Sigmoid colon (tissue), 4 donors: ENCODE data around the gene BBC3.

Source experiments
- POLR2A ChIP-seq, 2 donors: fragments of 450-650 bp; IDR thresholded peaks; one replicate each; pipeline ENCODE4 v1.6.1; 2016; ENCODE audit warnings: antibody characterized with exemption in 2 of 2, mild to moderate bottlenecking in 2 of 2, moderate library complexity in 2 of 2
- POLR2AphosphoS5 ChIP-seq, 4 donors: sonication (generic); formaldehyde crosslinking; IDR thresholded peaks; one replicate each; pipeline ENCODE4 v1.6.1; 2017; ENCODE audit warnings: antibody characterized with exemption in 4 of 4
- TF ChIP-seq, protein P1 (sequence below), 4 experiments: fragments of 450-650 bp in 3 of 4; fragments of 200-600 bp in 1 of 4; IDR thresholded peaks; one replicate each; pipeline ENCODE4 v1.5.1; 2016 to 2019; ENCODE audit warnings: antibody characterized with exemption in 4 of 4, mild to moderate bottlenecking in 3 of 4, moderate library complexity in 2 of 4

DNA sequence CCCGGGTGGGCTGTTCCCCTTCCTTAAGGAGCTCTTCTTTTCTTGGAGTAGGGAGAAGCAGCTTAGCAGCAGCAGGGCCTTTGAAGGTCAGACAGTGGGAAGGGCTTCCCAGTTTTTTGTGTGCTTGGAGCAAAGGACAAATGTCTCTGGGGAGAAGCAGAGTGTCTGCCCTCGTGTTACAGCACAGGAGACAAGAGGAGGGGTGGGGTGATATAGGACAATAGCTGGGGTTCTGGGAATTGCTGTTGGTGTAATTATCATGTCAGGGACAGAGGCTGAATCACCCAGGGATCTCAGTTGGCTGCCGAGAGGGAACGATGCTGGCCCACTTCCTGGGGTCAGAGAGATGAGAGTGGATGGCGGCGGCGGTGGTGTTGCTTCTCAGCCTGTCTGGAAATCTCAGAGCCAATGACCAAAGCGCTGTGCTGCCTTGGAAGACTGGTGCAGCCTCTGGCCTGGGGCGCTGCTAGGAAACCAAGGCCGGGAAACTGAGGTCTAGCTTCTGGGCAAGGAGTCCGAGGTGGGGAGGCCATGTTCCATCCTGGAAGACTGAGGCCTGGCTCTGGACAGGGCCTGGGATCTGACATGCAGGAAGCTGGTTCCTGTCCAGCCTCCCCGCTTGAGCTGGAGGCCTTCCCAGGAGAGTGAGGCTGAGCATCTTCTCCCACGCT lies 44.9 kb upstream of the BBC3 start:
- TF ChIP-seq POLR2AphosphoS5 (IDR thresholded peaks at IDR 0.05) (peak in 3 of 4 donors; percentile 19 to 48 (median 46)), POLR2A (IDR thresholded peaks at IDR 0.05) (no peak)
- TF ChIP-seq, protein P1, sequence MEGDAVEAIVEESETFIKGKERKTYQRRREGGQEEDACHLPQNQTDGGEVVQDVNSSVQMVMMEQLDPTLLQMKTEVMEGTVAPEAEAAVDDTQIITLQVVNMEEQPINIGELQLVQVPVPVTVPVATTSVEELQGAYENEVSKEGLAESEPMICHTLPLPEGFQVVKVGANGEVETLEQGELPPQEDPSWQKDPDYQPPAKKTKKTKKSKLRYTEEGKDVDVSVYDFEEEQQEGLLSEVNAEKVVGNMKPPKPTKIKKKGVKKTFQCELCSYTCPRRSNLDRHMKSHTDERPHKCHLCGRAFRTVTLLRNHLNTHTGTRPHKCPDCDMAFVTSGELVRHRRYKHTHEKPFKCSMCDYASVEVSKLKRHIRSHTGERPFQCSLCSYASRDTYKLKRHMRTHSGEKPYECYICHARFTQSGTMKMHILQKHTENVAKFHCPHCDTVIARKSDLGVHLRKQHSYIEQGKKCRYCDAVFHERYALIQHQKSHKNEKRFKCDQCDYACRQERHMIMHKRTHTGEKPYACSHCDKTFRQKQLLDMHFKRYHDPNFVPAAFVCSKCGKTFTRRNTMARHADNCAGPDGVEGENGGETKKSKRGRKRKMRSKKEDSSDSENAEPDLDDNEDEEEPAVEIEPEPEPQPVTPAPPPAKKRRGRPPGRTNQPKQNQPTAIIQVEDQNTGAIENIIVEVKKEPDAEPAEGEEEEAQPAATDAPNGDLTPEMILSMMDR (IDR thresholded peaks at IDR 0.05): no peak
